PC-9 (cell line): Measurements from ENCODE around the gene KRT76. TPM values are rescaled to one million over a fixed set of nuclear protein-coding genes. Genes with fewer than 3 reads are reported as not detected.

Source experiments
- BruUV-seq: library from RNA; stranded (reverse); fragments of 400-500 nt; replicated peaks from 2 replicates; lab custom pipeline; 2021; lab: Mats Ljungman, UMichigan
- CTCF ChIA-PET: fragments of 300-600 bp; sonication (Branson Sonifier 250); formaldehyde crosslinking; loops from one replicate; lab custom pipeline; 2022; ENCODE audit warnings: antibody characterized with exemption; lab: Charles Lee
- POLR2A ChIA-PET: fragments of 300-600 bp; sonication (Branson Sonifier 250); formaldehyde crosslinking; loops from one replicate; lab custom pipeline; 2022; ENCODE audit warnings: antibody characterized with exemption; ENCODE audit not compliant: unreplicated experiment; lab: Charles Lee
- DNase-seq, 2 experiments: peaks; one replicate each; pipeline versions ENCODE4 v3.0.0 to v3.0.0-alpha.2; 2015 to 2022; ENCODE audit warnings: mixed read lengths in 1 of 2
- H2AFZ ChIP-seq: fragments of 200-600 bp; sonication (generic); 2 replicates; pipeline ENCODE4 v1.8.1; 2017; ENCODE audit warnings: antibody characterized with exemption
- H3F3A ChIP-seq: fragments of 200-600 bp; sonication (generic); 2 replicates; pipeline ENCODE4 v1.8.1; 2017; ENCODE audit warnings: antibody characterized with exemption, mild to moderate bottlenecking, low read depth; ENCODE audit not compliant: insufficient read depth
- H3K27ac ChIP-seq: fragments of 200-600 bp; sonication (generic); 2 replicates; pipeline ENCODE4 v1.6.1; 2016; ENCODE audit warnings: mixed run types
- H3K27me3 ChIP-seq: fragments of 200-600 bp; sonication (generic); 2 replicates; pipeline ENCODE4 v1.6.1; 2016; ENCODE audit warnings: low read depth, mixed run types; ENCODE audit not compliant: insufficient read depth
- H3K36me3 ChIP-seq: fragments of 200-600 bp; sonication (generic); 2 replicates; pipeline ENCODE4 v1.6.1; 2016; ENCODE audit warnings: low read depth, mixed run types
- H3K4me1 ChIP-seq: fragments of 200-600 bp; sonication (generic); replicated peaks from 2 replicates; pipeline ENCODE4 v1.6.1; 2016; ENCODE audit warnings: mixed run types; ENCODE audit not compliant: insufficient read depth
- H3K4me2 ChIP-seq: fragments of 200-600 bp; sonication (generic); 2 replicates; pipeline ENCODE4 v1.6.1; 2017; ENCODE audit warnings: mixed run types
- H3K4me3 ChIP-seq: fragments of 200-600 bp; sonication (generic); 2 replicates; pipeline ENCODE4 v1.6.1; 2016; ENCODE audit warnings: mixed run types
- H3K79me2 ChIP-seq: fragments of 200-600 bp; sonication (generic); 2 replicates; pipeline ENCODE4 v1.6.1; 2017; ENCODE audit warnings: low read depth, mixed run types
- H3K9me2 ChIP-seq: fragments of 200-600 bp; sonication (generic); 2 replicates; pipeline ENCODE4 v1.8.1; 2017; ENCODE audit warnings: mild to moderate bottlenecking; ENCODE audit not compliant: insufficient read depth
- H3K9me3 ChIP-seq: fragments of 200-600 bp; sonication (generic); 2 replicates; pipeline ENCODE4 v1.8.1; 2016; ENCODE audit warnings: low read depth; ENCODE audit not compliant: insufficient read depth
- H4K20me1 ChIP-seq: fragments of 200-600 bp; sonication (generic); 2 replicates; pipeline ENCODE4 v1.8.1; 2017; ENCODE audit not compliant: insufficient read depth
- EZH2 ChIP-seq: fragments of 200-600 bp; sonication (generic); IDR thresholded peaks from 2 replicates; pipeline ENCODE4 v1.8.0; 2017; ENCODE audit warnings: antibody characterized with exemption, low read depth
- intact Hi-C: fragments of 100-400 bp; cut with micrococcal nuclease; formaldehyde crosslinking; loops from one replicate; pipeline ENCODE4 v1.10.0; 2022; ENCODE audit not compliant: unreplicated experiment
- total RNA-seq: library from RNA; stranded (reverse); gene quantifications from 2 replicates; pipeline ENCODE4 v1.2.3, GENCODE V29; 2021
- TF ChIP-seq, protein P1 (sequence below): fragments of 200-600 bp; sonication (generic); conservative IDR thresholded peaks from 2 replicates; pipeline ENCODE4 v1.6.1; 2017; ENCODE audit warnings: mixed run types, antibody characterized with exemption, mild to moderate bottlenecking, moderate library complexity

KRT76 gene
- total RNA-seq, 1 experiment from 2014 or later = not detected

- no peak for DNase-seq
- Histone ChIP-seq H3K4me1 (no peaks in the 10 kb centered on the region), H3K27me3 (peaks cover 8% of the 10 kb centered on the region), H2AFZ (no peak overlapping the region), H3K4me3 (no peak overlapping the region), H3K36me3 (no peaks in the 10 kb centered on the region), H3K79me2 (no peaks in the 10 kb centered on the region), H3K4me2 (no peak overlapping the region), H3K27ac (no peak overlapping the region), H3K9me3 (peaks cover 4% of the 10 kb centered on the region; the same call in 1 of the 2 replicates), H4K20me1 (no peaks in the 10 kb centered on the region), H3F3A (no peaks in the 10 kb centered on the region), H3K9me2 (no peaks in the 10 kb centered on the region)
- POLR2A ChIA-PET = no interaction called here
- CTCF ChIA-PET = no interaction called here
- TF ChIP-seq EZH2 = no peak
- TF ChIP-seq, protein P1, sequence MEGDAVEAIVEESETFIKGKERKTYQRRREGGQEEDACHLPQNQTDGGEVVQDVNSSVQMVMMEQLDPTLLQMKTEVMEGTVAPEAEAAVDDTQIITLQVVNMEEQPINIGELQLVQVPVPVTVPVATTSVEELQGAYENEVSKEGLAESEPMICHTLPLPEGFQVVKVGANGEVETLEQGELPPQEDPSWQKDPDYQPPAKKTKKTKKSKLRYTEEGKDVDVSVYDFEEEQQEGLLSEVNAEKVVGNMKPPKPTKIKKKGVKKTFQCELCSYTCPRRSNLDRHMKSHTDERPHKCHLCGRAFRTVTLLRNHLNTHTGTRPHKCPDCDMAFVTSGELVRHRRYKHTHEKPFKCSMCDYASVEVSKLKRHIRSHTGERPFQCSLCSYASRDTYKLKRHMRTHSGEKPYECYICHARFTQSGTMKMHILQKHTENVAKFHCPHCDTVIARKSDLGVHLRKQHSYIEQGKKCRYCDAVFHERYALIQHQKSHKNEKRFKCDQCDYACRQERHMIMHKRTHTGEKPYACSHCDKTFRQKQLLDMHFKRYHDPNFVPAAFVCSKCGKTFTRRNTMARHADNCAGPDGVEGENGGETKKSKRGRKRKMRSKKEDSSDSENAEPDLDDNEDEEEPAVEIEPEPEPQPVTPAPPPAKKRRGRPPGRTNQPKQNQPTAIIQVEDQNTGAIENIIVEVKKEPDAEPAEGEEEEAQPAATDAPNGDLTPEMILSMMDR = no peak
- BruUV-seq = no TSS peak
- intact Hi-C loops = no loop called here
Measured at GRCh38 chr12:52760623-52761022, 16.5 kb downstream of the KRT76 start.

DNA sequence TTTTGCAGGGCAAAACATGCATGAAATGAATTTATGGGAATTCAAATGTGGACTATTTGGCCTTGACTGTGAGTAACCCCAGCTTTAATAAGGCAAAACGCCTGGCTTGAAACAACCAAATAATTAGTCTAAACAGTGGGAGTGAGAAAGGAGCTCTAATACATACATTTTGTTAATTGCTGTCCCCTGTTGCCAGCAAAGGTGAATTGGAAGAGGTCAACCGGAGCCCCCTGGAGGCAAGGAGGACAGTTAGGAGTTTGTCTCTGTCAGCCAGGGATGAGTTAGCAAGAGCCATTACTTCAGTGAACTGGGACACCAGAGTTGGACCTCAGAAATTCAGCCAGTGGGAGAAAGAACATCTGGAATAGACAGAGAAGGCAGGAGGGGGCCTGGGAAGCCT is 17.4 kb downstream of the KRT76 start:
- Histone ChIP-seq H3K27me3 (peaks cover 8% of the 10 kb centered on the region), H2AFZ (no peak overlapping the region), H3K9me2 (no peaks in the 10 kb centered on the region), H3K79me2 (no peaks in the 10 kb centered on the region), H3F3A (no peaks in the 10 kb centered on the region), H3K4me1 (no peaks in the 10 kb centered on the region), H3K4me2 (no peak overlapping the region), H3K9me3 (peaks cover 4% of the 10 kb centered on the region; the same call in 1 of the 2 replicates), H3K36me3 (no peaks in the 10 kb centered on the region), H3K4me3 (no peak overlapping the region), H3K27ac (no peak overlapping the region), H4K20me1 (no peaks in the 10 kb centered on the region)
- ChIA-PET CTCF (no interaction called here), POLR2A (no interaction called here)
- intact Hi-C loops = no loop called here
- BruUV-seq = no TSS peak
- DNase-seq = no peak
- TF ChIP-seq EZH2 = no peak
- TF ChIP-seq, protein P1 = no peak

GRCh38 chr12:52759218-52759617 is 17.9 kb downstream of the KRT76 start:
- Histone ChIP-seq H3K4me3 (no peak overlapping the region), H3K27me3 (peaks cover 8% of the 10 kb centered on the region), H3K79me2 (no peaks in the 10 kb centered on the region), H4K20me1 (no peaks in the 10 kb centered on the region), H2AFZ (no peak overlapping the region), H3K36me3 (no peaks in the 10 kb centered on the region), H3K4me2 (no peak overlapping the region), H3K27ac (no peak overlapping the region), H3K9me3 (peaks cover 4% of the 10 kb centered on the region; the same call in 1 of the 2 replicates), H3K4me1 (no peaks in the 10 kb centered on the region), H3F3A (no peaks in the 10 kb centered on the region), H3K9me2 (no peaks in the 10 kb centered on the region)
- CTCF ChIA-PET = no interaction called here
- POLR2A ChIA-PET = interaction anchor here (0.7 kb wide), 1 partner anchor 433 kb away, joined by 3 read pairs; no protein-coding TSS in a partner anchor
- BruUV-seq = no TSS peak
- TF ChIP-seq EZH2 = no peak
- TF ChIP-seq, protein P1 = no peak
- intact Hi-C loops = no loop called here
- no peak for DNase-seq
